ENCODE data around the gene KIRREL3.

KIRREL3 gene

DNA sequence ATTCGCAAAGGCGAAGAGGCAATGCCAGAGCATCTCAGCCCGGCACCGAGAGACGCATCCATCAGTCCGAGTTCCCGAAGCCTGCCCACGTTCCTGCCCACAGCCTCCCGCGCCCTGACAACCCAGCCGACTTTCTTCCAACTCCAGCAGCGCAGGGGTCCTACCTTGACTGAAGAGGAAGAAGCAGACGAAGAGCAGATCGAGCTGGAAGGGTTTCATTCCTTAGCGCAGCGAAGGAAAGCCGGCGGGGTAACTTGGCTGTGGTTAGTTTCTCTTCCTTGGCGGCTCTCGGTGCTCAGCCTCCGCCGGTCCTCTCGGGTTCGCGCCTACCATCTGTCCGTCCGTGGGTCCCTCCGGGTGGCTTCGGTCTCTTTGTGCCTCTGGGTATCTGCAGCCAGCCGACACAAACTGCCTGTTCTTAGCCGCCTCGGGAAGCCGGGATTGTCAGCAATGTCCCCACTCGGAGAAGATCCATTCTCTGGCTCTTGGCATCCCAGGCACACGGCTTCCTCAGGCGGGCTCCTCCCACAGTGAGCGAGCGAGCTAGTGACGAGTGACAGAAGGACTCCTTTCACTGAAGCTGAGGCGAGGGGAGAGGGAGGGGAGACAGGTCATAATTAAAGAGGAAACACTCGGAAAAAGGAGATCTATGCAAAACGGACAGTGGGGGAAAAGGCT lies at the start of gene KIRREL3:
Gene KIRREL3 (minus strand): TSS at position 480 of the 678 bp plus-strand sequence.
- DNase-seq = peak; percentile 27

DNA sequence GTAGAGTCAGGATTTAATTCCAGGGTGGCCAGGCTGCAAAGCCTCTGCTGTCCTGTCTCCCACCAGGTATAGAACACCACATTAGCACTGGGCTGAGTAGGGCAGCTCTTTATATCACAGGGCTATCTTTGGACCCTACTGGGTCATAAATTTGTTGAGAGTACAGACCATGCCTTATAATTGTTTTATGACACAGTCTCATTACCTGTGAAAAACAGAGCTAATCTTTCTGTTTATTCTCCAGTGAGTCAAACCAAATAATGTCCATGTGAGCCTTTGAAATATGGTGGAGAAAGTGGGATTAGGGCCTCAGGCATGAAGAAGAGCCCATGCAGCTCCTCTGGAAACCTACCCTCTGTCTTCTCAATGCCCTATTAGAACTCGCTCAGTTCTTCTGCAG lies 49.6 kb upstream of the KIRREL3 start:
- DNase-seq = no peak

DNA sequence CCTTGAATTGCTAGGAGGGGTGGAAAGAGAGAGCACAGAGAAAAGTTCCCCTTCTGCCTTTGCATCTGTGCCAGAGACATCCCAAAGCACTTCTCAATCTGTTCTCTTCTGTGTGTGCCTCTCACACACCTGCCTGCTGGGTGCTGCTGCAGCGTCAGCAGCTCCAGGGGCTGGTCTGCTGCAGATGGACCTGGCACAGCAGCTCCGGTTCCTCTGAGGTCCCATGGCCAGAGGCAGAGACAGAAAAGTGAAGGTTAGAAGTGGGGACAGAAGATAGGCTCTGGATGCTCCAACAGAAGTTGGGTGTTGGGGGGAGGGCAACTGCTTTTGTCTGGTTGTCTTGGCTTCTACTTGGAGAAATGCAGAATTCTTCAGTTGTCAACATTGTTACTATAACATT lies 48.9 kb upstream of the KIRREL3 start:
- DNase-seq = no peak

DNA sequence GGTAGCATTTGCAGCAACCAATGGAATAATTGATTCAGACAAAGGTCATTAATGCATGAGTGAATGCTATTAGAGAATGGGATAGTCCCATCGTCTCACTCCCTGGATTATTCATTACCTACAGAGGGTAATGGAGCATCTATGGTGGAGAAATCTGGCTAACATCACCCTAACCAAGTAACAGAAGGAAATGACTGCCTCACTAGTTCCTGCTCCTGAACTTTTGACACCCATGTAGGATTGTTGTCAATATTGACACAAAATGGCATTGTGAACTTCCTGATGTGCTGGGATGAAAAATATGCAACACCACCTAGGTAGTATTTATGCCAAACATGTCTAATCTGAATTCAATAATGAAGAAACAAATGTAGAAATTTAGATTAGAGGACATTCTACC lies 44.0 kb upstream of the KIRREL3 start:
- DNase-seq = no peak

DNA sequence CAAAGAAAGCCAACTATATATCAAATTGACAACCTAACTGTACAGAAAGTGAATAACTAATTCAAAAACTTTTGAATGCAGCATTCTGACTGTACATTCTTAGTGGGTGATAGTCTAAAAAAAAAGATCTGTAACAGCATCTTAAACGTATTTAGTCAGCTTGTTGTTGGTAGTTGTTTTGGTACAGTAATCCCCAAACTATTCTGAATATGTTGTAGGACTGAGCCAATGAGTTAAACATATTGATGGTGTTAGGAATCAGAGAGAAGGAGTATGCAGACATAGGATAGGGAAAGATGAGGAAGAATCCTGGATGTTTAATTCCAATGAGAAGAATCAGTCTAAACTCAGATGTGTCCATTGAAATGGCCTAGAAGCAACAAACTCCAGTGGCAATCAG lies 41.9 kb upstream of the KIRREL3 start:
- DNase-seq = no peak

DNA sequence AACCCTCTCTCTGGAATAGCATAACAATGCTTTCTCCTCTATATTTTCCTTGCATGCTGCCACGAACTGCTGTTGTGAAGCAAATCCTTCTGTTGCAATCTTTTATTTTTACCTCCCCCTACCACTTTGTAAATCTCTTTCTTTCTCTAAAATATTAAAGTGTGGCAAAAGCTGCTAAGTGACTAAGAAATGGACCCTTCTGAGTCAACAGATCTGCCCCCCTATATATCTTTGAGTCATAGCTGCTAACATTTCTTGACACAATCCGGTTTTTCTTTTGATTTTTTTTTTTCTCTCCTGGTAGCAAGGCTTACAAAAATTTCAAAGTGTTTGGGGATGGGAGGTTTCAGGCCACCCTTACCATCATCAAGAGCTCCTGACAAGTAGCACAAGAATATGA lies 39.0 kb upstream of the KIRREL3 start:
- no peak for DNase-seq

DNA sequence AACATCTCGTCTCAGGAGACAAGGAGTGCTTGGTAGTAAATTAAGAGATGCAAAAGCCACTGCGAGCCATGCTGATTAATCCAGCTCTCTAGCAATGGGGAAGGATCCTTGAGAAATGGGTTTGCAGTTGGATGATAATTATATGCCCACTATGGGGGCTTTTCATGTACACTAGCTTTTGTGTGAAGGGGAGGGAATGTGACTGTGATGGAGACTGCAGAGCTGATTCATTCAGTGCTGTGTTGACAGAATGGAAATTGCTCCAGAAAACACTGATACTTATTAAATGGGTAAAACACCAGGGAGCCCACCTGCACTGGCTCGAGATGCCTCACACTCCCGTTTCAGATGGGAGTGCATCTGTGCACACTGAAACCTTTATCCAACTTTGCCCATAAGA lies 37.0 kb upstream of the KIRREL3 start:
- DNase-seq = no peak

DNA sequence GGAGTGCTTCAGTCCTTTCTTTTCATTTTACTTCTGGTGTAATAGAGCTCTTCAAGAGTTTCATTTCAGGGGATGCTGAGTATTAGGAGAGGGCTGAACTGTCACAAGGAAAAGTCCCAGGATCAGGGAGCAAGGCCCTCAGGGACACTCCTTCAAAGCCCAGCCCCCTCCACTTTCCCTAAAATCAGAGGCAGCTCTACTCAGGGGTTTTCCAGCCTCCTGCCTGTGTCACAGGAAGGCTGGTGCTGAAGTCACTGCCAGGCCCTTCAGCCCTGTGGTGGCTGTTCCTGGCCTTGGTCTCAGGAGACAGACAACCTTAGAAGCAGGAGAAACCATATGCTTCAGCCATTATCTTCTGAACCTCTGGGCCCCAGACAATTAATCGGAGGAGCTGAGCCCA lies 36.4 kb upstream of the KIRREL3 start:
- no peak for DNase-seq

DNA sequence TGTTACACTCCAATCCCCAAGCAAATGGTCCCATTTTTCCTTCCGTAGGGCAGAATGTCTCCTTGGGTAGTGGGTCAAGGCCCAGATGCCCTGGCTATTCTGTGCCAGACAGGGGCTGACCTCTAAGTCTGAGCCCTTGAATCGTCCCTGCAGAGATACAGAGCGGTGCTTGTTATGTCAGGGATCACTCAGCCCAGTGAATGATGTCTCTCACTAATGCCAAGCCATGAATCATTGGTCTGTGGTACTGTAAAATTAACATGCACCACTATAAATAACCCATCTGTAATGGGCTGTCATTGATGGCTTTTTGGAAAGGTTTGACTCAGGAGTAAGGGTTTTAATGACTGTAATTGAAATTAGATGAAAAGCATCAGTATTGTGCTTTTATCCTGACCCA lies 35.3 kb upstream of the KIRREL3 start:
- no peak for DNase-seq

DNA sequence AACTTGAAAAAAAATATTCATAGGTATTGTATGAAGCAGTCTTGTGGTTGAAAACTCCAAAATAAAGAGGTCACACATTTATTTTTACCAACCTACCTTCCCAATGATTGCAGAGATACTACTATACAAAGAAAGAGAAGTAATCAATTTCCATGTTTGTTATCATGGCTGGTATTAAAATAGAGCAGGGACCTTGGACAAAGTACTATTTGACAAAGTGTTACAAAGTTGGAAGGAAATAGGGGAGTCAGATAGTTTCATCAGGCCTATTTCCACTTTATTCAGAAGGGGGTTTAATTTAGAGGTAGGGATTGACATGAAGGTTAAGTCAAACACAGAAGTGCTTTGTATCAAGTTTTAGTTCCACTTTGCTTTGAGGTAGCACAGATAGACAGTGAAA lies 34.4 kb upstream of the KIRREL3 start:
- DNase-seq = no peak

DNA sequence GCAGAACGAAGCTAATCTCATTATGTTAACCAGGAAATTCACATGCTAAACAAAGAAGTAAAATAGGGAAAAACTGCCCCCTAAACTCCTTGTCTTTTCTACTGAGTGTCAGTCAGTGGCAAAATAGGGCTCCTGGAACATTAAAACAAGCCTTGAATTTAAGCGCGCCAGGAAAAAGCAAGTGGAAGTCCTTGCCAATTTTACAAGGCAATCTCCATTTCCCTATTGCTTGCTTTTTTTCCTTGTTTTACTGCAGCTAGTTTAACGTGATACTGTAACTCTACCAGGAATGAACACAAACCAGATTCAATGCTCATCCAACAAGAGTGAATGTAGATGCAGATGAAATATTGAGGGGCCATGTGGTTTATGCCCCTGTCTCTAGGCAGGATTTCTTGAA lies 28.1 kb upstream of the KIRREL3 start:
- no peak for DNase-seq

DNA sequence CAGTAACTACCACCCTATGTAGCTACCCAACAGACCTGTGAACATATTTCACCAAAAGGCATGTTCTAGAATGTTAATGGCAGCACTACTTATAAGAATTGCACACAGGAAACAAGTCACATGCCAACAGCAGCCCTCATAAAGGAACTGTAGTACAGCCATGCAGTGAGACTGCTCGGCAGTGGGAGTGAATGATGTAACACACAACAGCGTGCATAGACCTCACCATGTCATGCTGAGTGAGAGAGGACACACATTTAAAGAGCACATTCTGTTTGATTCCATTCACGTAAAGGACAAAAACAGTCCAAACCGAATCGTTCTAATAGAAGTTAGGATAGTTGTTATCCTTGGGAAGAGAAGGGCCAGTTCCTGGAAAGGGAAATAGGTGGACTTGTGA lies 27.2 kb upstream of the KIRREL3 start:
- no peak for DNase-seq

DNA sequence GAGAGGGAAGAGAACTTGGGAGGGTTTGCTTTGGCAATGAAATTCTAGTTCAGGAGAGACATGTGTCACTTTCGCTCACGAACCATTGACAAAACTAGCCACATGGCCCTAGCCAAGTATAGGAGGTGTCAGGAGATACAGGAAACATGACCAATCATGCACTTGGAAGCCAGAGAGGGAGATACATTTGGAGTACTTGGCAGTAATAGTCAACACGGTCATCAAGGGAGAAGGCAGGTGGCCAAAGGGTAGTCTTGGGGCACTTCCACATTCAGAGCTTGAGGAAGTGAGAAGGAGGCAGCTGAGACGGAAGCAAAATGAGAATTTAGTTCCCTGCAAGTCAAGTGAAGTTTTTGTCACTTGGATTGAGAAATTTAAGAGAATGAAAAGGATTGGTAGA lies 26.4 kb upstream of the KIRREL3 start:
- no peak for DNase-seq

DNA sequence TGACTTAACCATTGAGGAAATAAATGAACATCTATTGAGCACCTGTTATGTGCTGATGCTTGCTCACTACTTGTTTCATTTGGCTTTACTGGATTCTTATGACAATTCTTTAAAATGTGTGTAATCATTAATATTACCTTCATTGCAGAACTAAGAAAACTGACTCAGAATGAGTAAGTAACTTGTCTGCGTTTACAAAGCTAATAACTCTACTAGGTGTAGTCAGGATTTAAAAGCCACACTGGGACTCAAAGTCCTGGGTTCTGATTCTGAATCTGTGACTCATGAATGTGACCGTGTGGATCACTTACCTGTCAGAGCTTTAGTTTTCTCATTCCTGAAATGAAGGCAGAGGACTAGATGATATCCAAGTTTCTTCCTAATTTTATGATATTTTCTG lies 23.4 kb upstream of the KIRREL3 start:
- DNase-seq = no peak

DNA sequence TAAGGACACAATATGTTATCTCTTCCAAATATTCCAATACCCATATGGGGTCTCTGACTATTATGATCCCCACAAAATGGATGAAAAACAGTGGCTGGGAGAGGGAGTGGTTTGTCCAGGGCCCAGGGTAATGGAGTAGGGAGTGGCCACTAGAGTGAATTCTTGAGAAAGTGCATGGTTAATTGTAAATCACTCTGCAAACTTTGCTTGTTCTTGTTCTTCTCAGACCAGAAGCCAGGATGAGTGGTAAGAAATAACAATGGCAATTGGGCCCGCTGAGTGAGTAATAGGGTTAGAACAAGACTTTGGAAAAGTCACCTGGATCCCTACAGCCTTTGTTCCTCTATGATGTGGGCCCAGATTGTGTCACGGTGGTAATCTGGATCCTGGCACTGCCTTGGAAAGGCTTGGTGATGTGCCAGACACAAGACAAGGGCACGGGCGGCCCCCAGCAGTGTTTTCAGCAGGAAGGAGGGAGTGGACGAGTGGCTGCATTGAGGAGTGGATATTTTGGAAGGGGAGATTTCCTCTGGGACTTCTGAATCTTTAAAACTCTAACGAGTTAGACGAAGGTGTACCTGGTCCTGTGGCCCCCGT lies 18.2 kb upstream of the KIRREL3 start:
- no peak for DNase-seq

DNA sequence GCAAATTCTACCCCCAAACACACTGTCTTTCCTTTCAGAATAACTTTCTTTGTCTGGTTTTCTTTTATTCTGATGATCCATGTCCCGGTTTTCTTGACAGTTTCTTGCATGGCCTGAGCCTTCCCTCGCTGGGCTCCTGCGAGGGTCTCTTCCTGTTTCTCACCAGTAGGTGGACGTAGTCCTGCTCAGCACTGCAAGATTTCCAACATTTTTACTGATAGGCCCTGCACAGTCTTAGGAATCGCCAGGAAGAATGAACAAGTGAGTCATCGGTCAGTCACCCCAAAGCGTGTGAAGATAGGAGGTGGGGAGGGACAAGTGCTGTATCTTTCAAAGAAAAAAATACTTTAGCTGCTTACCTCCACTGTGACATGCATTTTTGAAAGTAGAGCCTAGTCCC lies 16.9 kb upstream of the KIRREL3 start:
- no peak for DNase-seq

DNA sequence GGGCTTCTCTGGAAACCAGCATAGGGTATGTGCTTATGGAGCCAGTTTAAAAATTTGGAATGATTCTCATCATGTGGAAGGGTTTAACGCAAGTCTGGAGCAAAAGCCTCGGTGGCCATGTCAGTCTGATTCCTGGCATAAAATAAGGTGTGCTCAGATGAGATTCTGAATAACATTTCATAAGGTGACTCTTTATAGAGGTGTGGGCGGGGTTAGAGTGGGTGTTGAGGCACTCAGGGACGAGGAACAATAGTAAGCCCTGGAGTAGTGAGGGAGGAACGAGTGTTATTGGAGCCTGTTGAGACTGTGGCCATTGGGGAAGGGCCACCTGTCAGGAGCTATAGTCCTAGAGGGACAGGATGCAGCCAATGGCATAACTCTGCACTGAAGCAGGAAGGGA lies 13.0 kb upstream of the KIRREL3 start:
- DNase-seq = no peak

DNA sequence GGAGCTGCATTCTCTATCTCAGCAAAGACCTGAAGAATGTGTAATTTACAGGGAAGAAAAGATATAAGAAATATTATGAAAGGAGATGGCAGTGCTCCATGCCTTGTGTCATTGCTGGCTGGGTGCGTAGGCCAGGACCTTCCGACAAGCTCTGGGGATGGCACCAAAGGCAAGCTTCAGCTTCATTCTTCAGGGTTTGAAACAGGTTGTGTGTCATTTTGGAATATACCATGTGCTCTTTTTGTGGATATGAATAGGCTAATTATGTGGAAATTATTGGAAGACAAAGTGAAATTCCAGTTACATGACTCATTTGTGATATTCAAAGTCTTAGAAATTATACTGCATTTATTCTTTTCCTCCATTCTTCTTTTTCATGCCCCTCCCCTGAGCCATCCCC lies 5.7 kb upstream of the KIRREL3 start:
- DNase-seq = no peak

DNA sequence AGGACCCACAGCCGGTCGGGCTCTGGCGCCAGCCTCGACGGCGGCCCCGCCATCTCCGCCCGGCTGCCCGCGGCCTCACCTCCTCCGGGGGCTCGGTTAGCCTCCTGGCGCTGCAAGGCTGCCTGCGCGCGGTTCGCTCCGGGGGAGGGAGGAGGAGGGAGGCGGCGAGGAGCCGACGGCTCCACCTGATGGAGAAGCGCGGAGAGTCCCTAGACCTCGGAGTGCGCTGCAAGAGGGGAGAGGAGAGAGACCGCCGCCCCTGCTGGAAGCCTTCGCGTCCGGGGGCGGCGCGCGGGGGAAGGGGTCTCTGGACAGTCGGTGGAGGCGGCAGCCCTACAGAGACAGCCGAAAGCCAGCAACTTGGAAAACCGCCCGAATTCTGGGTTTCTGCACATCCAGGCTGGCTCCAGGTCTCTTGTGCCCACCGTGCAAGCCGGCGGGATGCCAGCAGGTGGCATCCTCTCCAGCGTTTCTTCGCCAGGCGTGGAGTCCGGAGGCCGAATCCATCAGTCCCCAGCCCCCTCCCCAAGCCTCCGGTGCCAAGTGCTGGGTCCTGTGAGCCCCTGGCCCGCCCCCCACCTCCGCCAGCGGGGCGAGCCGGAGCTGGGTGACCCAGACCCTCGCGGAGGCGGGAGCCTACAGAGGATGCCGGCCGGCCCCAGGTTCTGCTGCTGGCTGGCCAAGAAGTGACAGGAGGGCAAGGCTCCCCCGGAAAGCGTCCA lies 2.9 kb upstream of the KIRREL3 start:
- DNase-seq = peak; percentile 90

DNA sequence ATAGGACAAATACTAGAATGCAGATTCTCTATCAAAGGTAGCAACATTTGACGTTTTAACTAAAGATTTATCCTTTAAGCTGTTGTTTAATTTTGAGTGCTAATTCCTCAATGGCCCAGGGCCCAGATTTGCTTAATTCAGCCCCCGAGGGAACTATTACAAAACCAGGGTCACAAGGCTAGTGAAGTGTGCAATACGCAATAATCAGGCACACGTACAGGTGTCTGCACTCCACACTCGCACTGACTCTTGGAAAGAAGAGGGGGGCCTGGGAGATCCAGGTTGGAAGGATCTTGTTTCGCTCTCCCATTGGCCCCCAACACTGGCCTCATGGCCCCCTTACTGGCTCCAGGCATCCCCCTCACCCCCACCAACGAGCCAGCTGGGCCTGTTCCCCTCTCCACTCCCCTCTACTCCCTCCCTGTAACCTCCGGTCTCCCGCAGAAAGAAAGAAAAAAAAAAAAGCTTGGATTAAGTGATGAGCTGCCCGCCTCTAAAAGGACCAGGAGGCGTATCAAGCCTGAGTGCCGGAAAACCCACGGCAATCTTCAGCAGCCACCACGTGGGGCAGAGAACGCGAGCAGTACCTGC lies 2.2 kb upstream of the KIRREL3 start:
- DNase-seq = no peak

DNA sequence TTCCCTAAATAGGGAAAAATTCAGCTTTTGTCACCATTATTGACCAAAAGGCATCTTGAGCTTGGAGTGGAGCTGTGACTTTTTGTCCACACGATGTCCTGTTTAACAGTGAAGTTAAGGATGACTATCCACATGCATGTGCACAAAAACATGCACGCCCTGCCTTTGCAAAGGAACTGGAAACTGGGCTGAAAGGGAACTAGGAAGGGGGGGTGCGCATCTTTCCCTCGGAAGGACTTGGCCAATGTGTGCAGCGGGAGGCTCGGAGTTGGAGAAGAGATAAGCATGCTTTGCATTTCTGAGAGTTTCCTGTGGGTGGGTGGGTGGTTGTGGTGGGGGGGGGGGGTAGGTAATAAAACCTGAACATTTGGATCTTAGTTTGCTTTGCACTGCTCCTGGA lies 411 bp upstream of the KIRREL3 start:
- no peak for DNase-seq

DNA sequence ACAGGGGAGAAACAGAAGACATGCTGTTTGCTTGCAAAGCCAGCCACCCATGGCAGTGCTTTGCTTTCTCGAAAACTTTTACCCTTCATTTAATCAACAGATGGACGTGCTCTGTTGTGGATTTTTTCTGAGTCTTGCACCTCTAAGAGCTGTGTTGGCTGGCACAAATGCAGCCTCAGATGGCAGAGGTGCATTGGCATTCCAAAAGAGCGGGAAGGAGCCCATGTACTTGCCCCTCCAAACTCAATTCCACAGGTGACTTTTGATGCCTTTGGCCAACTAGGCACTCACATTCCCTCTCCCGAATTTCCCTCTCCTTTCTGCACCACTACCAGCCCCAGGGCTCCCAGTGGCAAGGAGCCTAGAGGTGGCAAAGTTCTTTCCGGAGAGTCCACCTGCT lies 1.2 kb downstream of the KIRREL3 start:
- DNase-seq = no peak

DNA sequence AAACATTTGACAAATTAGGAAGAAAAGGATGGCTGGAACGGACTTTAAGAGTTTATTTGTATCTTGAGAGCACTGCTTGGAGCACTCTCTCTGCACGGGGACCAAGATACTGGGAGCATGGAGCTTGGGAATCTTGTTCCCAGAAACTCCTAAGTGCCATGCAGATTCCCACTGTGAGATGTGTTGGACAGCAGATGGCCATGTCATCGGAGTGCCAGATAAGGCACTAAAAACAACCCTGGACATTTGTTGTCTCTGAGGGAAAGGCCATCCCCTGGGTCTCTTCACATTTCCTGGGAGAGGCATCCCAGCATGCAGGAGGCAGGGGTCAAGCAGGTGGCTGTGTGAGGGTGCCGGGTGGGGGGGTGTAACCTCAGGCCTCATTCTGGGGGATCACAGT lies 2.9 kb downstream of the KIRREL3 start:
- DNase-seq = no peak

DNA sequence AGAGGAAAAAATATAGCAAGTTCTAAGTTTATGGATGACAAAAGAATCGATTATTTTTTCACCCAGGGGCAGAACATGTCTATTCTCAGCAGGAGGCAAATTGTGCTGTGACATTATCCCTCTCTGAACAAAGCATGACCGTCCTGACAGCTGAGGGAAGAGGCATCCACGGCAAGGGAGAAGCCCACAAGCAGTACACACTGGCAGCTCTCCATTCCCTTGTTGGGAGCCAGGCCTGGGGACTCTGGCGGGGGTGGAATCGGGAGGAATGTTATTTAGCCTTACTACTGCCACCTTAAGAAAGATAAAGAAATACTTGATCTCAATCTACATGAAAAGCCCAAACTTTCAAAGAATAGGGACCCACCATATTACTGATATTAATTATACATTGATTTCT lies 3.4 kb downstream of the KIRREL3 start:
- no peak for DNase-seq

All from NCI-H510A (cell line).